Stimulated activated naive B cell treated with anti-CD40 and anti-IgM and Interleukin-4, amounts not matched to agents 10 μg/mL and 1 μg/mL and 100 μg/mL, for 72 hours (primary cell): ENCODE data around the gene UNK.
"Not testable (repeated sequence)": the region's sequence is repeated elsewhere in the genome, so short reads cannot be mapped to it uniquely, and the experiment has no call there.

Experiments used
- ATAC-seq, 2 donors: fragments of 150-1000 bp; cut with Tn5 transposase; replicated peaks; 2 replicates each; pipeline ENCODE4 v1.10.0; 2021; ENCODE audit warnings: moderate library complexity in 1 of 2
- DNase-seq: peaks from one replicate; pipeline ENCODE4 v3.0.0; 2021
- H3K27ac Mint-ChIP-seq: one replicate; pipeline ENCODE4 v1.8.0; 2022; ENCODE audit warnings: mild to moderate bottlenecking, mixed read lengths
- H3K27me3 Mint-ChIP-seq, 2 donors: one replicate each; pipeline ENCODE4 v1.8.0; 2022; ENCODE audit warnings: mixed read lengths in 2 of 2
- H3K36me3 Mint-ChIP-seq, 2 donors: one replicate each; pipeline ENCODE4 v1.8.0; 2022; ENCODE audit warnings: mixed read lengths in 2 of 2, mild to moderate bottlenecking in 1 of 2
- H3K4me1 Mint-ChIP-seq, 2 donors: one replicate each; pipeline ENCODE4 v1.8.0; 2022; ENCODE audit warnings: mixed read lengths in 2 of 2, mild to moderate bottlenecking in 1 of 2
- H3K4me3 Mint-ChIP-seq, 2 donors: one replicate each; pipeline ENCODE4 v1.8.0; 2022; ENCODE audit warnings: mild to moderate bottlenecking in 2 of 2, mixed read lengths in 2 of 2, moderate library complexity in 1 of 2
- H3K9me3 Mint-ChIP-seq, 2 donors: one replicate each; pipeline ENCODE4 v1.8.0; 2022; ENCODE audit warnings: mixed read lengths in 2 of 2, mild to moderate bottlenecking in 1 of 2

Gene UNK

DNA sequence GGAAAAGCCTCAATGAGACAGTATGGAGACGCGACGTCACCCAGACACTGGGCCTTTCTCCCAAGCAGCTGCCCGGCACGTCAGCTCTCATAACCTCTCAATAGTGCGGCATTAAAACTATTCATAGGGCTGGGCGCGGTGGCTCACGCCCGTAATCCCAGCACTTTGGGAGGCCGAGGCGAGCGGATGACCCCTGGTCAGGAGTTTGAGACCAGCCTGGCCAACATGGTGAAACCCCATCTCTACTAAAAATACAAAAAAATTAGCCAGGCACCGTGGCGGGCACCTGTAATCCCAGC is 67.0 kb downstream of the UNK start:
- peaks cover 16 to 42% of the 10 kb centered on the region in 2 donors for H3K4me1 Mint-ChIP-seq
- H3K27ac Mint-ChIP-seq = not testable (repeated sequence)

DNA sequence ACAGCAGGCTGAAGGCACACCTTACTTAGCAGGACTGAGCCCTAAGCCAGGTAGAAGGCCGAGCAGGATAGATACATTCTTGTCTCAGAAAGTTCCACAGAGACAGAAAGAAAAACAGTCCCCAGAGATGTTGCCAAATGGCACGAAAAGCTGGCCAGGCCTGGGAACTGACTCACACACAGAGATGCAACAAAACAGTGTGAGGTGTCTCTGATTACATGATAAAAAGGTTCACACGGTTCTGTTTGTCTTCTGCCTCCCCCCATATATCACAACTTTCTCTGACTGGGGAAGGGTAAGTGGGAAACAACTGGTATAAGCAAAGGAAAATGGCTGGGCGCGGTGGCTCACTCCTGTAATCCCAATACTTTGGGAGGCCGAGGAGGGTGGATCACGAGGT is 68.8 kb downstream of the UNK start:
- peaks cover 17 to 41% of the 10 kb centered on the region in 2 donors for H3K4me1 Mint-ChIP-seq
- H3K9me3 Mint-ChIP-seq = no peaks in the 10 kb centered on the region
- no peak for DNase-seq
- H3K36me3 Mint-ChIP-seq = peaks cover 7 to 20% of the 10 kb centered on the region in 2 donors
- H3K27me3 Mint-ChIP-seq = no peaks in the 10 kb centered on the region
- ATAC-seq = no peak
- H3K27ac Mint-ChIP-seq = peak overlapping the region; percentile 51
- peak overlapping the region in 1 of 2 donors; percentile 25 for H3K4me3 Mint-ChIP-seq

More for the DNA sequence above, 67.0 kb downstream of the UNK start:
- not testable (repeated sequence) for H3K9me3 Mint-ChIP-seq, H3K4me3 Mint-ChIP-seq, ATAC-seq, H3K27me3 Mint-ChIP-seq, DNase-seq
- peaks cover 21 to 34% of the 10 kb centered on the region in 2 donors for H3K36me3 Mint-ChIP-seq

DNA sequence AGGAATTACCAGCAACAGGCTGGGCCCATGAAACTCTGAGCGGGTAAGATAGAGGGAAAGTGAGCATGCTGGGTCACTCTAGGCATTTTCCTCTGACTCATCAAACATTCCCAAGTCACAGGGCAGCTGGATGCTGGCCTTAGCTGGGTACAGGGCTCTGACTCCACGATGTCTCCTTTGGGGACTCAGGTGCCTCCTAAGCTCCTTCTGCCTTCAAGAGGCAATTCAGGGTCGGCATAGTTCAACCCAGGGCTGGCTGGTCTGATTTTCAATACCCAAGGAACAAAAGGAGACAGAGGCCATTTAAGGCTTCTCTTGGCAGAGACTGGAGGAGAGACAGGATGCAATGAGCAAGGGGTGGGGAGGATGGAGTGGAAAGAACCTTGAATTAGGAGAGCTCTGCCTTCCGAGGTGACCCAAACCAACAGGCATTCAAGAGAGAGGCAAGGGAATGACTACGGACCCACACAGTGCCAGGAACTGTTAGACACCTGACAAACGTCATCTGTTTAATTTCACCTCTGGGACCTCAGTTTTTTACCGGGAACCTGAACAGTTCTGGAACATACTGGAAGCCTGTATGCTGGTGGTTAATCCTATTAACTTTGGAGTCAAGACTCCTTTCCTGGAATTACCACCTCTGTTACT is 69.6 kb downstream of the UNK start:
- Mint-ChIP-seq H3K9me3 (no peaks in the 10 kb centered on the region), H3K4me1 (peaks cover 21 to 43% of the 10 kb centered on the region in 2 donors), H3K4me3 (no peak overlapping the region), H3K27ac (no peak overlapping the region), H3K27me3 (no peaks in the 10 kb centered on the region), H3K36me3 (peaks cover 6 to 16% of the 10 kb centered on the region in 2 donors)
- no peak for DNase-seq
- ATAC-seq = no peak

DNA sequence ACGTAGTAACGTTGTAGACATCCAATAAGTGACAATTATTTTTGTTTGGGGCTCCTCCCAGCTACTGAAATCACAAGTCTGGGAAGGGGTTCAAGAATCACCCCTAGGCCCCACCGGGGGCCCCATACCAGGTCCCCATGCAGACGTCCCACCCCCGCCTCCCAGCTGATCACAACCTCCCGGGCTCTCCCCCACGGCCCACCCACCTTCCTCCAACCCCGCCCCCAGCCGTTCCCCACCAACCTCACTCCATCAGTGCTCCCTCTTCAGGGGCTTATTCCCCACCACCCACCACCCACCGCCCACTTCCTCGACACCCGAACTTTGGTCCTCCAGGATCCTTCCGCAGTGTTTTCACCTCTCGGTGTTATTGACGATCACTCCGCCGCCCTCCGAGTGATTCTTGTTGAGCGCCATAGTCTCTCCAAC is 70.3 kb downstream of the UNK start:
- DNase-seq (no peak), ATAC-seq (peak; percentile 0)
- H3K27me3 Mint-ChIP-seq = no peaks in the 10 kb centered on the region
- H3K9me3 Mint-ChIP-seq = no peaks in the 10 kb centered on the region
- H3K4me3 Mint-ChIP-seq = no peak overlapping the region
- H3K4me1 Mint-ChIP-seq = peaks cover 24 to 41% of the 10 kb centered on the region in 2 donors
- no peak overlapping the region for H3K27ac Mint-ChIP-seq
- H3K36me3 Mint-ChIP-seq = peaks cover 2 to 9% of the 10 kb centered on the region in 2 donors

DNA sequence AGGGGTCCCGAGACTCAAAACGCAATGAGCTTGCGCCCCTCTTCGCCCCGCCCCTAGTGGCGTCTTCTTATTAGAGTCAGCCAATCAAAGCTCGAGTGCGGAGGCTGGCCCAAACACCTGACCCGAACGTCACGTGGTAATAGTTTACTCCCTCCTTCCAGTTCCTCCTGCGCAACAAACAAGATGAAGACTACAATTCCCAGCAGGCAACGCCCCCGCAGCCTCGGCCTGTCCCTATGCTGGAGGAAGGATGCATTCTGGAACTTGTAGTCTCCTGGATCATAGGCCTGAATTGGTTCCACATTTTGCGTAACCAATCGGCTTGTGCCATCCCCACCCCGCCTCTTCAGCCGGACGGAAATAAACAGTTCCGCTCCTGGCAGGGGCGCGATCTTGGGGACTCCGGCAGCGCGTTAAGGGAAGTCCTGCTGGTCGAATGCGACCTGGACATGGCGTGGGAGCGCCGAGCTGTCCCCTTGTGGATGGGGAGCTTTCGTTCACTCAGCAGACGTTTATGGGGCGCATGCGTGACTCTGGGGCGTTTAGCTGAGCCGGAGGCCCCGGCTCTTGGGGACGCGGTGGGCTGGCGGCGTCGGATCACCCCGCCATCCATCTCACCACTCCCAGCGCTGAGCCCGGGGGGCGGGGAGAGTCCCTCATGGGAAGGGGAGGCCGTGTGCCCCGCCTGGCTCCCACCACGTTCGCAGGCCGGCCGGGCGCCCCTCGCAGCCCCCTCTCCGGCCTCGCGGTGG is 70.9 kb downstream of the UNK start, which contains the start of gene WBP2:
Gene WBP2 (minus strand): TSS at position 26 of the 752 bp plus-strand sequence. CDS start 38 bp downstream, outside the sequence.
- ATAC-seq = peak; percentile 86 to 89
- no peak within 1 kb of the TSS for H3K27ac Mint-ChIP-seq

DNA sequence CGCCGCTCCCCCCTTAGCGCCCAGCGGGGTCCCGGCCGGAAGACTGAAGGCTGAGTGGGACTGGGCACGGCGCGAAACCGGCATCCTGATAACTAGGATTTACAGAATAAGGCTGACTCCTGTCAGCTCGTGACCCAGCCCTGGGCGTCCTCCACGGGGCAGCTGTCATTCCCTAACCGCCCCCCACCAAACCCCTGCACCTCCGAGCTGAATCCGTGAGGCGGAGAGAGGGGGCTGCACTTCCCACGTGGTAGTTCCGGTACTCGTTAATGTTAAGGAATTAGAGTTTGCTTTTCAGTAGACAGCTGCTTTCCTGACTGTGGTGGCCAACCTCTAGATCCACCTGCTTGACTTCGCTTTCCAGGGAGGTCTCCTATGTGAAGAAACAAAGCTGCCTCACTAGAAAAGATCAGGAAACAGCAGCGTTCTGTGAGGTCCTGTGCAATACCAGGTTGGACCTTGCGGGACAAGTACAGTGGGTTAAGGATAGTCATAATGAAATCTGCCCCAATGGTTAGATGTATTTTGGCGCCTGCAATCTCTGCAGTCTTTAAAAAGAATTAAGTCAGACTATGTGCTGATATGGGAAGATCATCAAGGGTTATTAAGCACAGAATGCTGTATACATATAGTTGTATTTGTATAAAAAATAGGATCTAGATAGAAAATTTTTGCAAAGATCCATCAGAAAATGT is 71.6 kb downstream of the UNK start:
- H3K4me3 Mint-ChIP-seq = no peak overlapping the region
- H3K36me3 Mint-ChIP-seq = peaks cover 0 to 3% of the 10 kb centered on the region in 2 donors
- H3K27ac Mint-ChIP-seq = no peak overlapping the region
- H3K9me3 Mint-ChIP-seq = no peaks in the 10 kb centered on the region
- peak in 1 of 2 donors; percentile 34 for ATAC-seq
- DNase-seq = no peak
- no peaks in the 10 kb centered on the region for H3K27me3 Mint-ChIP-seq
- peaks cover 24 to 41% of the 10 kb centered on the region in 2 donors for H3K4me1 Mint-ChIP-seq

More for the DNA sequence above, 70.9 kb downstream of the UNK start, which contains the start of gene WBP2:
- H3K4me3 Mint-ChIP-seq = no peak within 1 kb of the TSS
- no peaks in the 10 kb centered on the region for H3K27me3 Mint-ChIP-seq
- peaks cover 24 to 41% of the 10 kb centered on the region in 2 donors for H3K4me1 Mint-ChIP-seq
- peaks cover 0 to 8% of the 10 kb centered on the region in 2 donors for H3K36me3 Mint-ChIP-seq
- no peaks in the 10 kb centered on the region for H3K9me3 Mint-ChIP-seq
- peak; percentile 98 for DNase-seq

DNA sequence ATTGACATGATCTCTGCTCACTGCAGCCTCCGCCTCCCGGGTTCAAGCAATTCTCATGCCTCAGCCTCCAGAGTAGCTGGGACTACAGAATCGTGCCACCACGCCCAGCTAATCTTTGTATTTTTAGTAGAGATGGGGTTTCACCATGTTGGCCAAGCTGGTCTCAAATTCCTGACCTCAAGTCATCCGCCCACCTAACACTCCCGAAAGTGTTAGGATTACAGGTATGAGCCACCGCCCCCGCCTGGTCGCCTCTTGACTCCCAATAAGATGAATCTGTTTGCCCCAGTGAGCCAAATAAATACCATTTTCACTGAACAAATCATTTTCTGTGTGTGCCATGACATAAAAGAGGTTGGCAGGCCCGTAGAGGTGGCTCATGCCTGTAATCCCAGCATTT is 74.8 kb downstream of the UNK start:
- ATAC-seq, H3K27me3 Mint-ChIP-seq, H3K4me3 Mint-ChIP-seq, DNase-seq, H3K36me3 Mint-ChIP-seq, H3K9me3 Mint-ChIP-seq, H3K27ac Mint-ChIP-seq: not testable (repeated sequence)
- H3K4me1 Mint-ChIP-seq = peaks cover 21 to 33% of the 10 kb centered on the region in 2 donors

DNA sequence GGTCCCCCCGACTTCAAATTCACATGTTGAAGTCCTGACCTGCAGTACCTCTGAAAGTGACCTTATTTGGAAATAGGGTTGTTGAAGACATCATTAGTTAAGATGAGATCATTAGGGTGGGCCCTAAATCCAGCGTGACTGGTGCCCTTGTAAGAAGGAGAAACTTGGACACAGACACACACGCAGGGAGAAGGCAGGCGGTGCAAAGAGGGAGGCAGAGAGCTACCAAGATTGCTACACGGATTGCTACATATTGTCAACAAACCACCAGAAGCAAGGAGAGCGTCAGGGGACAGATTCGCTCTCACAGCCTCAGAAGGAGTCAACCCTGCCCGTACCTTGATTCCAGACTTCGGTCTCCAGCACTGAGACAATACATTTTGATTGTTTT is 77.3 kb downstream of the UNK start:
- Mint-ChIP-seq H3K27ac (no peak overlapping the region), H3K4me1 (peaks cover 25 to 35% of the 10 kb centered on the region in 2 donors), H3K4me3 (no peak overlapping the region)

DNA sequence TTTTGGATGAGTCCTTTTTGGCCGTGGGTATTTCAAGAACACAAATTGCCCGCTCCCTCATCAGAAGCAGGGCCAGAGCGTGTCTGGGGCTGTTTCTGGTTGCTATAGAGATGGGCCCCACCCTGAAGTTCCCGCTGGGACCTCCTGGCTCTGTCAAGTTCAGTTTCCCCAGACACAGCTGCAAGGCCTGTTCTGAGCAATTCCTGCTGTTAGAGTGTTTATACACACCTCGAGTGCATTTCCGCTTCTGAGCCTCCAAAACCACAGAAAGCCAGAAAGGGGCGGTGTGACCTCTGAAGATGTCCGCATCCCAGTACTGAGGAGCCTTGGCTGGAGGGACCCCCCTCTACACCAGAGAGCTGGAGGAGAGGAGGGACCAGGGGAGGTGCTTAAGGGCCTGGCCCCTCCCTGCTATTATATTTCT is 79.9 kb downstream of the UNK start:
- Mint-ChIP-seq H3K4me3 (peak overlapping the region in 1 of 2 donors; percentile 4), H3K4me1 (peaks cover 13 to 17% of the 10 kb centered on the region in 2 donors), H3K27me3 (no peaks in the 10 kb centered on the region), H3K36me3 (no peaks in the 10 kb centered on the region), H3K9me3 (no peaks in the 10 kb centered on the region), H3K27ac (peak overlapping the region; percentile 51)
- ATAC-seq = peak; percentile 89 to 91
- DNase-seq = peak; percentile 68

More for the DNA sequence above, 77.3 kb downstream of the UNK start:
- Mint-ChIP-seq H3K27me3 (no peaks in the 10 kb centered on the region), H3K9me3 (no peaks in the 10 kb centered on the region), H3K36me3 (no peaks in the 10 kb centered on the region)
- DNase-seq (no peak), ATAC-seq (no peak)

DNA sequence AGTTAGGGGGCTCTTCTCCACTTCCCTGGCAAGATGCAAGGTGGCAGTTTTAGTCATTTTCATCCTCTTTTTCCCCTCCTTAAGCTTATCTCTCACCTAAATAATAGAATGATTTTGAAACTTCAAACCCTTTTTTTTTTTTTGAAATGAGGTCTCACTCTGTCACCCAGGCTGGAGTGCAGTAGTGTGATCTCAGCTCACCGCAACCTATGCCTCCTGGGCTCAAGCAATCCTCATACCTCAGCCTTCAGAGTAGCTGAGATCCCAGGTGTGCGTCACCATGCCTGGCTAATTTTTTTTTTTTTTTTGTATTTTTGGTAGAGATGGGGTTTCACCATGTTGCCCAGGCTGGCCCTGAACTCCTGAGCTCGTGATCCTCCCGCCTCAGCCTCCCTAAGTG is 80.3 kb downstream of the UNK start:
- H3K4me3 Mint-ChIP-seq, H3K9me3 Mint-ChIP-seq, H3K36me3 Mint-ChIP-seq, H3K27me3 Mint-ChIP-seq, DNase-seq: not testable (repeated sequence)
- H3K4me1 Mint-ChIP-seq = peaks cover 13 to 16% of the 10 kb centered on the region in 2 donors
- peak; percentile 31 to 36 for ATAC-seq
- peak overlapping the region; percentile 25 for H3K27ac Mint-ChIP-seq

DNA sequence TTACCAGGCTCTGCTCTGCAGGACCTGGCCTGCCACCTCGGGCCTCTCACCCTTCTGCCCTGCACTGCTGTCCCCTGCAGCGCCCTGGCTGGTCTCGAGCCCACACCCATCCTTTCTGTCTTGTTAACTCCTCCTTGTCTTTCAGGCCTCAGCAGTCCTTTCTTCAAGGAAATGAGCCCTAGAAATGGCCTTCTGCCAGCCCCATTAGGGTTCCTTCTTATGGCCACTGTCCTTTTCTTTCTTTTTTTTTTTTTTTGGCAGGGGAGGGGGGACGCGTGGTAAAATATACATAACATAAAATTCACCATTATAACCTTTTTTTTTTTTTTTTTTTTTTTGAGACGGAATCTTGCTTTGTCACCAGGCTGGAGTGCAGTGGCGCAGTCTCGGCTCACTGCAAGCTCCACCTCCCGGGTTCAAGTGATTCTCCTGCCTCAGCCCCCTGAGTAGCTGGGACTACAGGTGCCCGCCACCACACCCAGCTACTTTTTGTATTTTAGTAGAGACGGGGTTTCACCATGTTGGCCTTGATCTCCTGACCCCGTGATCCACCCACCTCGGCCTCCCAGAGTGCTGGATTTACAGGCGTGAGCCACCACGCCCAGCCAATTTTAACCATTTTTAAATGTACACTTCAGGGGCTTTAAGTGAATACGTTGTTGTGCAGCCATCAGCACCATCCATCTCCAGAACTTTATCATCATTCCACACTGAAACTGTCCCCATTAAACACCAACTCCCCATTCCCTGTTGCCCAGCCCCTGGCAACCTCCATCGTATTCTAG is 81.0 kb downstream of the UNK start:
- not testable (repeated sequence) for H3K36me3 Mint-ChIP-seq, ATAC-seq, H3K27me3 Mint-ChIP-seq, DNase-seq, H3K4me3 Mint-ChIP-seq, H3K9me3 Mint-ChIP-seq, H3K27ac Mint-ChIP-seq
- peaks cover 13 to 16% of the 10 kb centered on the region in 2 donors for H3K4me1 Mint-ChIP-seq

DNA sequence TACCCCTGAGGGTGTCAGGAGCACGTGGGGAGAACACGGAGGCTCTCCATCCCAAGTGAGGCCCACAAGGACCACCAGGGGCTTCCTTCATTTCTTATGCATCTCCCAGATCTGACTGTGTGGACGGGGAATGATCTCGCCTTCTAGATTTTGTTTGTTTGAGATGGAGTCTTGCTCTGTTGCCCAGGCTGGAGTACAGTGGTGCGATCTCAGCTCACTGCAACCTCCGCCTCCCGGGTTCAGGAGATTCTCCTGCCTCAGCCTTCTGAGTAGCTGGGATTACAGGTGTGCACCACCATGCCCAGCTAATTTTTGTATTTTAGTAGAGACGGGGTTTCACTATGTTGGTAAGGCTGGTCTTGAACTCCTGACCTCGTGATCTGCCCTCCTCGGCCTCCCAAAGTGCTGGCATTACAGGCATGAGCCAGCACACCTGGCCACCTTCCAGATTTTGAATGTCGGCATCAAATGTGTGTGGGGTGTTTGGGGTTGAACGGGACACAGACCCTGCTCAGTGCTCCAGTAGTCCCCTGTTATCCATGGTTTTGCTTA is 84.2 kb downstream of the UNK start:
- H3K27me3 Mint-ChIP-seq, H3K4me3 Mint-ChIP-seq, DNase-seq, ATAC-seq, H3K36me3 Mint-ChIP-seq, H3K9me3 Mint-ChIP-seq: not testable (repeated sequence)
- H3K27ac Mint-ChIP-seq = peak overlapping the region; percentile 47
- peaks cover 11 to 16% of the 10 kb centered on the region in 2 donors for H3K4me1 Mint-ChIP-seq

DNA sequence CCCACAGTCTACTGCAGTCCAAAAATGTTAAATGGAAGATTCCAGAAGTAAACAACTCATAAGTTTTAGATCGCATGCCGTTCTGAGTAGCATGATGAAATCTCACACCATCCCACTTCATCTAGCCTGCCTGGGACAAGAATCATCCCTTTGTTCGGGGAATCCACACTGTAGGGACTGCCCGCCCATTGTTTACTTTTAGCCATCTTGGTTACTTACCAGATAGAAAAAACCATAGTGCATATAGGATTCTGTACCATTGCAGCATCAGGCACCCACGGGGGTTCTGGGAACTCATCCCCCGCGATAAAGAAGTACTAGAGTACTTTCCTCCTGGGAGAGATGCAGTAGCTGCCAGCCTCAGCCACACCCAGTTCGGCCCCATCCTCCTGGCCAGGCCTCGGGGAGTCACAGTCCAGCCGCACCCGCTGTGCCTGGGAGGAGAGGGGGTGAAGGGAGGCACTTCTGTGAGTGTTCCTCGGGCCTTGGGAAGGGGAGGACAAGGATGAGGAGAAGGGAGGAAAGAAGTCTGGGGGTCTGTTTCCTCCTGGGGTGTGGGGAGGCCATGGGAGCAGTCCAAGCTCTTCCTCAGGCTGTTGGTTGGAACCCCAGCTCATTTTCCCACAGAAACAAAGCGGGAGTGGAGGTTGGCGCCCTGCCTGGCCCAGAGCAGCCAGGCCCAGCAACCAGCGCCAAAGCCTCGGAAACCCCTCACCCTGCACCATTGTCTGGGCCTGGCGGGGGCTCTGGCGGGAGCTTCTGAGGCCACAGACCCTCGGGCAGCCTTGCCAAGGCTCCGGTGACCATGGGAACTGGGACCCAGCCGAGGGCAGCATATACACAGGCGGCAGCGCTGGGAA is 84.9 kb downstream of the UNK start:
- Mint-ChIP-seq H3K27me3 (no peaks in the 10 kb centered on the region), H3K4me1 (peaks cover 7 to 9% of the 10 kb centered on the region in 2 donors), H3K36me3 (no peaks in the 10 kb centered on the region), H3K9me3 (no peaks in the 10 kb centered on the region), H3K4me3 (no peak overlapping the region), H3K27ac (peak overlapping the region; percentile 65)
- ATAC-seq (no peak), DNase-seq (no peak)
